ENCODE results near the gene ZNF778. TPM values are rescaled to one million over a fixed set of nuclear protein-coding genes. Genes with fewer than 3 reads are reported as not detected.

Gene ZNF778
- polyA plus RNA-seq, 1 of the 3 experiments (the other 2 are of a cell fraction): 10.8 TPM

GRCh38 chr16:89275837-89276720 is 58.6 kb downstream of the ZNF778 start:
- H3K4me2 ChIP-seq: no peak overlapping the region
- ChIA-PET POLR2A (no interaction called here), CTCF (interaction anchor here (0.6 to 1.2 kb wide), 3 partner anchors 13 to 34 kb away, joined by 3 read pairs; no protein-coding TSS in a partner anchor)
- peaks cover 29% of the 10 kb centered on the region for H4K20me1 ChIP-seq (ENCODE audit: insufficient read depth)
- H3K9ac ChIP-seq: no peak overlapping the region
- no peaks in the 10 kb centered on the region for H3K9me2 ChIP-seq
- H3K4me1 ChIP-seq (ENCODE audit: control insufficient read depth in 1 of 2, insufficient read depth in 2 of 2, low read depth in 1 of 2, low read length in 1 of 2): no peaks in the 10 kb centered on the region
- no peaks in the 10 kb centered on the region for H3K27me3 ChIP-seq (ENCODE audit: insufficient read depth)
- no peak overlapping the region for H3K27ac ChIP-seq (ENCODE audit: low read depth in 2 of 2, low read length in 1 of 2)
- no peaks in the 10 kb centered on the region for H3F3A ChIP-seq (replicated peaks; ENCODE audit: insufficient read depth)
- no peak overlapping the region for H2AFZ ChIP-seq (ENCODE audit: low read depth)
- H3K4me3 ChIP-seq (ENCODE audit: low read depth in 2 of 2, low read length in 1 of 2): no peak overlapping the region
- peaks cover 34% of the 10 kb centered on the region for H3K79me2 ChIP-seq (ENCODE audit: insufficient read depth)
- H3K9me3 ChIP-seq: no peaks in the 10 kb centered on the region
- DNase-seq: no peak
- peaks cover 28 to 69% of the 10 kb centered on the region in 2 experiments for H3K36me3 ChIP-seq (replicated peaks in 1 of 2; ENCODE audit: control insufficient read depth in 1 of 2, insufficient read depth in 2 of 2, low read length in 1 of 2)
- no peak for TF ChIP-seq PBX3 (IDR thresholded peaks at IDR 0.05)
- no peak for TF ChIP-seq RXRA (IDR thresholded peaks at IDR 0.05; ENCODE audit: borderline replicate concordance, low read depth)
- TF ChIP-seq USF2 (IDR thresholded peaks at IDR 0.05; ENCODE audit: borderline replicate concordance, low read depth, low read length): no peak
- no peak for TF ChIP-seq TEAD4 (IDR thresholded peaks at IDR 0.05; ENCODE audit: borderline replicate concordance, insufficient read depth)
- TF ChIP-seq GABPA (IDR thresholded peaks at IDR 0.05; ENCODE audit: low read depth): no peak
- no peak for TF ChIP-seq MAX (IDR thresholded peaks at IDR 0.05; ENCODE audit: low read depth)
- no peak for TF ChIP-seq SMC3 (IDR thresholded peaks at IDR 0.05; ENCODE audit: low read depth, low read length)
- TF ChIP-seq ELF1 (IDR thresholded peaks at IDR 0.05): no peak
- no peak for TF ChIP-seq NFIC (IDR thresholded peaks at IDR 0.05; ENCODE audit: borderline replicate concordance)
- no peak for TF ChIP-seq JUND (IDR thresholded peaks at IDR 0.05)
- TF ChIP-seq GATA2 (CRISPR knock-in tag; IDR thresholded peaks at IDR 0.05): no peak
- no peak for TF ChIP-seq FOXM1 (IDR thresholded peaks at IDR 0.05; ENCODE audit: low read depth)
- no peak for TF ChIP-seq ZBTB33 (IDR thresholded peaks at IDR 0.05; ENCODE audit: borderline replicate concordance, low read depth)
- TF ChIP-seq IRF3 (IDR thresholded peaks at IDR 0.05; ENCODE audit: low read depth, low read length): no peak
- TF ChIP-seq FOXJ3 (CRISPR knock-in tag; IDR thresholded peaks at IDR 0.05): no peak
- 95% methylated on average over 22 of the region's 39 CpGs for WGBS (ENCODE audit: low lambda C conversion rate)
